HG02759 (cell line): ENCODE measurements around the gene KIAA1671.
"Not testable (repeated sequence)": the region's sequence is repeated elsewhere in the genome, so short reads cannot be mapped to it uniquely, and the experiment has no call there.

Source experiments
- ATAC-seq: cut with Tn5 transposase; IDR thresholded peaks from one replicate; pipeline ENCODE4 v1.9.1; 2021; ENCODE audit warnings: mild to moderate bottlenecking, moderate library complexity; ENCODE audit not compliant: unreplicated experiment

Gene KIAA1671

GRCh38 chr22:25161916-25162530 lies 209.5 kb downstream of the KIAA1671 start:
- ATAC-seq: no peak

- ATAC-seq: no peak
These were observed 210.0 kb downstream of the KIAA1671 start for GRCh38 chr22:25162561-25162960.

GRCh38 chr22:25165785-25166184 lies 213.3 kb downstream of the KIAA1671 start:
- ATAC-seq: no peak

GRCh38 chr22:25166266-25167040 lies 213.9 kb downstream of the KIAA1671 start:
- ATAC-seq: no peak

- ATAC-seq: no peak
These were observed 214.6 kb downstream of the KIAA1671 start for GRCh38 chr22:25167082-25167481.

- ATAC-seq: no peak
These were observed 215.5 kb downstream of the KIAA1671 start for GRCh38 chr22:25167834-25168601.

- ATAC-seq: no peak
These were observed 216.9 kb downstream of the KIAA1671 start for GRCh38 chr22:25169278-25170031.

GRCh38 chr22:25170426-25170980 lies 218.0 kb downstream of the KIAA1671 start:
- no peak for ATAC-seq

- ATAC-seq: no peak
These were observed 219.6 kb downstream of the KIAA1671 start for GRCh38 chr22:25172153-25172552.

GRCh38 chr22:25174156-25174887 lies 221.8 kb downstream of the KIAA1671 start:
- no peak for ATAC-seq

- no peak for ATAC-seq
These were observed 222.4 kb downstream of the KIAA1671 start for GRCh38 chr22:25174888-25175411.

GRCh38 chr22:25176175-25176574 lies 223.7 kb downstream of the KIAA1671 start:
- no peak for ATAC-seq

- no peak for ATAC-seq
These were observed 224.3 kb downstream of the KIAA1671 start for GRCh38 chr22:25176799-25177198.

GRCh38 chr22:25177226-25177625 lies 224.7 kb downstream of the KIAA1671 start:
- ATAC-seq: no peak

- no peak for ATAC-seq
These were observed 225.4 kb downstream of the KIAA1671 start for GRCh38 chr22:25177895-25178294.

GRCh38 chr22:25178348-25178747 lies 225.8 kb downstream of the KIAA1671 start:
- ATAC-seq: not testable (repeated sequence)

- not testable (repeated sequence) for ATAC-seq
These were observed 226.5 kb downstream of the KIAA1671 start for GRCh38 chr22:25178869-25179631.

GRCh38 chr22:25182131-25183110 lies 229.9 kb downstream of the KIAA1671 start:
- ATAC-seq: no peak
